Measurements from ENCODE around the gene CPO. TPM values are rescaled to one million over a fixed set of nuclear protein-coding genes. Genes with fewer than 3 reads are reported as not detected.
"Not testable (repeated sequence)": the region's sequence is repeated elsewhere in the genome, so short reads cannot be mapped to it uniquely, and the experiment has no call there.

CPO gene
- total and polyA plus RNA-seq, 9 of the 15 experiments (the other 6 are each of a cell fraction or from before 2014, with no cell fraction given): not detected

GRCh38 chr2:206942592-206943478 lies 3.5 kb downstream of the CPO start:
- 0% methylated on average over 2 of the region's 2 CpGs for WGBS (ENCODE audit: insufficient coverage, low coverage, missing lambda C conversion rate)
- no peaks in the 10 kb centered on the region for H3K79me2 ChIP-seq (ENCODE audit: control insufficient read depth, insufficient read depth, low read length)
- CTCF ChIA-PET (ENCODE audit: low intra/inter-chr PET ratio): no interaction called here
- DNase-seq (ENCODE audit: extremely low read depth in 1 of 4, low spot score in 3 of 4) (no peak), FAIRE-seq (no peak), ATAC-seq (no peak)
- TF ChIP-seq FOSL1 (tag; conservative IDR thresholded peaks at IDR 0.05): no peak
- H3K4me2 ChIP-seq (ENCODE audit: insufficient read depth, low read length): no peak overlapping the region
- no peaks in the 10 kb centered on the region for H3K27me3 ChIP-seq (ENCODE audit: control insufficient read depth in 2 of 2, insufficient read depth in 2 of 2, low read length in 2 of 2)
- H3K4me3 ChIP-seq: no peak overlapping the region
- no peaks in the 10 kb centered on the region for H3K4me1 ChIP-seq (replicated peaks in 1 of 2; ENCODE audit: control insufficient read depth in 2 of 2, insufficient read depth in 2 of 2, low read length in 2 of 2)
- H3K9me3 ChIP-seq (replicated peaks; ENCODE audit: control insufficient read depth, insufficient read depth, low read depth, low read length): no peaks in the 10 kb centered on the region
- POLR2A ChIA-PET: no interaction called here
- BruUV-seq (replicated peaks): no TSS peak
- in situ Hi-C loops (cut with MboI): loop anchor here (10.0 kb wide), 1 partner anchor 48 kb away; no protein-coding TSS in a partner anchor
- H3K27ac ChIP-seq (ENCODE audit: extremely low read depth, low read depth, low read length): no peak overlapping the region
- H4K20me1 ChIP-seq (replicated peaks; ENCODE audit: control insufficient read depth, insufficient read depth, low read length): no peaks in the 10 kb centered on the region
- H3K36me3 ChIP-seq (ENCODE audit: control insufficient read depth, insufficient read depth, low read length): no peaks in the 10 kb centered on the region
- intact Hi-C loops (cut with micrococcal nuclease): no loop called here
- no peaks in the 10 kb centered on the region for H3K9me1 ChIP-seq (ENCODE audit: control insufficient read depth, insufficient read depth, low read length)
- no peak overlapping the region for H3K9ac ChIP-seq (ENCODE audit: insufficient read depth in 1 of 2, low read depth in 2 of 2, low read length in 2 of 2)
- no peak overlapping the region for H2AFZ ChIP-seq (ENCODE audit: low read depth, low read length)

DNA sequence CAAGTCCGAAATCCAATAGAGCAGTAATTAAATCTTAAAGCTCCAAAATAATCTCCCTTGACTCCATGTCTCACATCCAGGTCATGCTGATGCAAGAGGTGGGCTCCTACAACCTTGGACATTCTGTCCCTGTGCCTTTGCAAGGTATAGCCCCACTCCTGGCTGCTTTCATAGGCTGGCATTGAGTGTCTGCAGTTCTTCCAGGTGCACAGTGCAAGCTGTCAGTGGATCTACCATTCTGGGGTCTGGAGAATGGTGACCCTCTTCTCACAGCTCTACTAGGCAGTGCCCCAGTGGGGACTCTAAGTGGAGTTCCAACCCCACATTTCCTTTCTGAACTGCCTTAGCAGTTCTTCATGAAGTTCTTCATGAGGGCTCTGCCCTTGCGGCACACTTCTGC lies 14.1 kb downstream of the CPO start:
- FAIRE-seq; in situ Hi-C loops (cut with MboI); H3K79me2 ChIP-seq (ENCODE audit: control insufficient read depth, insufficient read depth, low read length); CTCF ChIA-PET (ENCODE audit: low intra/inter-chr PET ratio); H3K9me3 ChIP-seq (replicated peaks; ENCODE audit: control insufficient read depth, insufficient read depth, low read depth, low read length); H3K4me2 ChIP-seq (ENCODE audit: insufficient read depth, low read length); POLR2A ChIA-PET; H3K27me3 ChIP-seq (ENCODE audit: control insufficient read depth in 2 of 2, insufficient read depth in 2 of 2, low read length in 2 of 2); intact Hi-C loops (cut with micrococcal nuclease); BruUV-seq (replicated peaks); DNase-seq (ENCODE audit: extremely low read depth in 1 of 4, low spot score in 3 of 4); H3K9ac ChIP-seq (ENCODE audit: insufficient read depth in 1 of 2, low read depth in 2 of 2, low read length in 2 of 2); H3K4me3 ChIP-seq; H3K4me1 ChIP-seq (replicated peaks in 1 of 2; ENCODE audit: control insufficient read depth in 2 of 2, insufficient read depth in 2 of 2, low read length in 2 of 2); H3K27ac ChIP-seq (ENCODE audit: extremely low read depth, low read depth, low read length); H4K20me1 ChIP-seq (replicated peaks; ENCODE audit: control insufficient read depth, insufficient read depth, low read length); H3K9me1 ChIP-seq (ENCODE audit: control insufficient read depth, insufficient read depth, low read length); ATAC-seq; H2AFZ ChIP-seq (ENCODE audit: low read depth, low read length); H3K36me3 ChIP-seq (ENCODE audit: control insufficient read depth, insufficient read depth, low read length): not testable (repeated sequence)
- WGBS (ENCODE audit: insufficient coverage, low coverage, missing lambda C conversion rate): 0% methylated on average over 2 of the region's 2 CpGs
- peak; percentile 59 for TF ChIP-seq ZNF280A (IDR thresholded peaks at IDR 0.05; ENCODE audit: low read depth, partially characterized antibody)
